GM11168 (cell line): ENCODE measurements around the gene UACA.
"Not testable (repeated sequence)": the region's sequence is repeated elsewhere in the genome, so short reads cannot be mapped to it uniquely, and the experiment has no call there.

Source experiments
- in situ Hi-C: fragments of 300-500 bp; cut with MboI; formaldehyde crosslinking; loops from one replicate; pipeline ENCODE4 v1.12.0; 2022; ENCODE audit warnings: low sequenced_read_pairs; ENCODE audit not compliant: unreplicated experiment

UACA gene

GRCh38 chr15:70679919-70680231 lies 83.5 kb downstream of the UACA start:
- in situ Hi-C loops, result no loop called here

GRCh38 chr15:70672081-70672480 lies 91.3 kb downstream of the UACA start:
- in situ Hi-C loops, result no loop called here

GRCh38 chr15:70670680-70671079 lies 92.7 kb downstream of the UACA start:
- in situ Hi-C loops, result no loop called here

GRCh38 chr15:70669966-70670658 lies 93.2 kb downstream of the UACA start:
- in situ Hi-C loops, result no loop called here

- in situ Hi-C loops, result no loop called here
These were observed 94.3 kb downstream of the UACA start for GRCh38 chr15:70669006-70669602.

GRCh38 chr15:70665599-70665998 lies 97.8 kb downstream of the UACA start:
- in situ Hi-C loops, result no loop called here

GRCh38 chr15:70664494-70664893 lies 98.9 kb downstream of the UACA start:
- in situ Hi-C loops, result no loop called here

- in situ Hi-C loops, result not testable (repeated sequence)
These were observed 100.3 kb downstream of the UACA start for GRCh38 chr15:70663069-70663468.

- in situ Hi-C loops, result no loop called here
These were observed 103.7 kb downstream of the UACA start for GRCh38 chr15:70659662-70660061.

GRCh38 chr15:70658641-70659040 lies 104.7 kb downstream of the UACA start:
- in situ Hi-C loops, result no loop called here

- in situ Hi-C loops, result no loop called here
These were observed 109.9 kb downstream of the UACA start for GRCh38 chr15:70653426-70653825.

GRCh38 chr15:70652341-70652740 lies 111.0 kb downstream of the UACA start:
- in situ Hi-C loops, result no loop called here

- in situ Hi-C loops, result no loop called here
These were observed 112.0 kb downstream of the UACA start for GRCh38 chr15:70651303-70651845.

- in situ Hi-C loops, result no loop called here
These were observed 112.6 kb downstream of the UACA start for GRCh38 chr15:70650567-70651302.

- in situ Hi-C loops, result no loop called here
These were observed 116.0 kb downstream of the UACA start for GRCh38 chr15:70647396-70647795.

- in situ Hi-C loops, result no loop called here
These were observed 117.2 kb downstream of the UACA start for GRCh38 chr15:70646169-70646568.

- in situ Hi-C loops, result no loop called here
These were observed 119.6 kb downstream of the UACA start for GRCh38 chr15:70643783-70644125.

- in situ Hi-C loops, result no loop called here
These were observed 120.1 kb downstream of the UACA start for GRCh38 chr15:70643106-70643782.

- in situ Hi-C loops, result no loop called here
These were observed 126.7 kb downstream of the UACA start for GRCh38 chr15:70636540-70637165.

GRCh38 chr15:70635895-70636294 lies 127.5 kb downstream of the UACA start:
- in situ Hi-C loops, result no loop called here
